BLaER1 (cell line): ENCODE results near the gene ADRB2.
A peak's percentile ranks its signal among the peaks of the same experiment; 100 is the strongest.

Experiments used
- H3K27ac ChIP-seq: shearing (Covaris generic); formaldehyde crosslinking; 2 replicates; pipeline ENCODE4 v1.8.1; 2022
- H3K27me3 ChIP-seq: shearing (Covaris generic); formaldehyde crosslinking; 2 replicates; pipeline ENCODE4 v1.8.1; 2022
- H3K36me3 ChIP-seq: shearing (Covaris generic); formaldehyde crosslinking; 2 replicates; pipeline ENCODE4 v1.8.1; 2022
- H3K4me1 ChIP-seq: shearing (Covaris generic); formaldehyde crosslinking; 2 replicates; pipeline ENCODE4 v1.8.1; 2022
- H3K4me2 ChIP-seq: shearing (Covaris generic); formaldehyde crosslinking; 2 replicates; pipeline ENCODE4 v1.8.1; 2022
- H3K4me3 ChIP-seq: shearing (Covaris generic); formaldehyde crosslinking; 2 replicates; pipeline ENCODE4 v1.8.1; 2022
- H3K9ac ChIP-seq: shearing (Covaris generic); formaldehyde crosslinking; 2 replicates; pipeline ENCODE4 v1.8.1; 2022
- H3K9me3 ChIP-seq: shearing (Covaris generic); formaldehyde crosslinking; 2 replicates; pipeline ENCODE4 v1.8.1; 2022
- H4K20me1 ChIP-seq: shearing (Covaris generic); formaldehyde crosslinking; 2 replicates; pipeline ENCODE4 v1.8.1; 2022
- Cebpa-rat ChIP-seq: shearing (Covaris generic); IDR thresholded peaks from 2 replicates; pipeline ENCODE4 v1.8.1; 2022

Gene ADRB2

GRCh38 chr5:148848393-148849031, 22.1 kb downstream of the ADRB2 start:
- no peaks in the 10 kb centered on the region for H4K20me1 ChIP-seq
- peaks cover 51% of the 10 kb centered on the region for H3K4me1 ChIP-seq
- H3K9me3 ChIP-seq = no peaks in the 10 kb centered on the region
- H3K4me3 ChIP-seq = 0 out of 2 replicates have a peak overlapping the region, but pooled peaks have one; percentile 11
- H3K27ac ChIP-seq = peak overlapping the region; percentile 70
- H3K36me3 ChIP-seq = no peaks in the 10 kb centered on the region
- no peak overlapping the region for H3K9ac ChIP-seq
- H3K4me2 ChIP-seq = peak overlapping the region; percentile 58
- no peak for TF ChIP-seq Cebpa-rat
- no peaks in the 10 kb centered on the region for H3K27me3 ChIP-seq

GRCh38 chr5:148849461-148849860, 23.1 kb downstream of the ADRB2 start:
- H3K27ac ChIP-seq = peak overlapping the region; percentile 70
- H3K27me3 ChIP-seq = no peaks in the 10 kb centered on the region
- peak overlapping the region; percentile 58 for H3K4me2 ChIP-seq
- peaks cover 55% of the 10 kb centered on the region for H3K4me1 ChIP-seq
- H3K36me3 ChIP-seq = no peaks in the 10 kb centered on the region
- no peaks in the 10 kb centered on the region for H4K20me1 ChIP-seq
- TF ChIP-seq Cebpa-rat = no peak
- H3K9me3 ChIP-seq = no peaks in the 10 kb centered on the region
- H3K9ac ChIP-seq = no peak overlapping the region
- no peak overlapping the region for H3K4me3 ChIP-seq

- Histone ChIP-seq H3K9me3 (no peaks in the 10 kb centered on the region), H3K4me3 (no peak overlapping the region), H3K4me1 (peaks cover 49% of the 10 kb centered on the region), H3K9ac (no peak overlapping the region), H3K36me3 (no peaks in the 10 kb centered on the region), H3K27ac (no peak overlapping the region), H4K20me1 (no peaks in the 10 kb centered on the region), H3K27me3 (no peaks in the 10 kb centered on the region), H3K4me2 (no peak overlapping the region)
- TF ChIP-seq Cebpa-rat = no peak
These were observed 24.4 kb downstream of the ADRB2 start for GRCh38 chr5:148850836-148851235.

GRCh38 chr5:148853868-148854267, 27.5 kb downstream of the ADRB2 start:
- Histone ChIP-seq H3K4me1 (peaks cover 38% of the 10 kb centered on the region), H3K4me3 (no peak overlapping the region), H3K9me3 (no peaks in the 10 kb centered on the region), H3K4me2 (no peak overlapping the region), H3K9ac (no peak overlapping the region), H4K20me1 (no peaks in the 10 kb centered on the region), H3K36me3 (no peaks in the 10 kb centered on the region), H3K27me3 (no peaks in the 10 kb centered on the region), H3K27ac (no peak overlapping the region)
- no peak for TF ChIP-seq Cebpa-rat

GRCh38 chr5:148855249-148856008, 29.0 kb downstream of the ADRB2 start:
- H3K4me3 ChIP-seq = no peak overlapping the region

GRCh38 chr5:148856009-148856367, 29.6 kb downstream of the ADRB2 start:
- H3K27me3 ChIP-seq = no peaks in the 10 kb centered on the region
- H3K36me3 ChIP-seq = no peaks in the 10 kb centered on the region
- H3K9ac ChIP-seq = no peak overlapping the region
- TF ChIP-seq Cebpa-rat = no peak
- H3K4me3 ChIP-seq = no peak overlapping the region
- H3K27ac ChIP-seq = no peak overlapping the region
- H3K4me2 ChIP-seq = no peak overlapping the region
- H3K4me1 ChIP-seq = peaks cover 33% of the 10 kb centered on the region
- no peaks in the 10 kb centered on the region for H3K9me3 ChIP-seq
- no peaks in the 10 kb centered on the region for H4K20me1 ChIP-seq

More at GRCh38 chr5:148855249-148856008, 29.0 kb downstream of the ADRB2 start:
- Histone ChIP-seq H3K9ac (no peak overlapping the region), H4K20me1 (no peaks in the 10 kb centered on the region), H3K36me3 (no peaks in the 10 kb centered on the region), H3K27me3 (no peaks in the 10 kb centered on the region), H3K27ac (no peak overlapping the region), H3K9me3 (no peaks in the 10 kb centered on the region), H3K4me2 (no peak overlapping the region), H3K4me1 (peaks cover 33% of the 10 kb centered on the region)
- no peak for TF ChIP-seq Cebpa-rat

- H3K27ac ChIP-seq = no peak overlapping the region
These were observed 30.0 kb downstream of the ADRB2 start for GRCh38 chr5:148856424-148856823.

GRCh38 chr5:148857474-148857873, 31.1 kb downstream of the ADRB2 start:
- no peak overlapping the region for H3K4me2 ChIP-seq
- H4K20me1 ChIP-seq = no peaks in the 10 kb centered on the region
- TF ChIP-seq Cebpa-rat = no peak
- no peaks in the 10 kb centered on the region for H3K36me3 ChIP-seq
- no peak overlapping the region for H3K9ac ChIP-seq
- no peak overlapping the region for H3K27ac ChIP-seq
- H3K4me3 ChIP-seq = no peak overlapping the region
- H3K9me3 ChIP-seq = peaks cover 5% of the 10 kb centered on the region; the same call in 1 of the 2 replicates
- no peaks in the 10 kb centered on the region for H3K27me3 ChIP-seq
- H3K4me1 ChIP-seq = peaks cover 33% of the 10 kb centered on the region

More at GRCh38 chr5:148856424-148856823, 30.0 kb downstream of the ADRB2 start:
- no peak overlapping the region for H3K9ac ChIP-seq
- peaks cover 33% of the 10 kb centered on the region for H3K4me1 ChIP-seq
- no peak overlapping the region for H3K4me3 ChIP-seq
- no peaks in the 10 kb centered on the region for H3K9me3 ChIP-seq
- no peaks in the 10 kb centered on the region for H4K20me1 ChIP-seq
- no peak for TF ChIP-seq Cebpa-rat
- no peaks in the 10 kb centered on the region for H3K36me3 ChIP-seq
- H3K4me2 ChIP-seq = no peak overlapping the region
- H3K27me3 ChIP-seq = no peaks in the 10 kb centered on the region

GRCh38 chr5:148858106-148858505, 31.7 kb downstream of the ADRB2 start:
- H4K20me1 ChIP-seq = no peaks in the 10 kb centered on the region
- no peak overlapping the region for H3K4me3 ChIP-seq
- H3K4me2 ChIP-seq = peak overlapping the region; percentile 75
- H3K9ac ChIP-seq = no peak overlapping the region
- H3K9me3 ChIP-seq = peaks cover 5% of the 10 kb centered on the region; the same call in 1 of the 2 replicates
- H3K4me1 ChIP-seq = peaks cover 33% of the 10 kb centered on the region
- no peak overlapping the region for H3K27ac ChIP-seq
- H3K27me3 ChIP-seq = no peaks in the 10 kb centered on the region
- TF ChIP-seq Cebpa-rat = no peak
- H3K36me3 ChIP-seq = no peaks in the 10 kb centered on the region

GRCh38 chr5:148858547-148858946, 32.1 kb downstream of the ADRB2 start:
- H3K4me2 ChIP-seq = peak overlapping the region; percentile 75
- no peak overlapping the region for H3K9ac ChIP-seq
- no peak overlapping the region for H3K27ac ChIP-seq

More at GRCh38 chr5:148858547-148858946, 32.1 kb downstream of the ADRB2 start:
- Histone ChIP-seq H3K4me3 (no peak overlapping the region), H3K4me1 (peaks cover 31% of the 10 kb centered on the region), H3K36me3 (no peaks in the 10 kb centered on the region), H4K20me1 (no peaks in the 10 kb centered on the region), H3K9me3 (peaks cover 5% of the 10 kb centered on the region; the same call in 1 of the 2 replicates), H3K27me3 (no peaks in the 10 kb centered on the region)
- no peak for TF ChIP-seq Cebpa-rat
